Endodermal cell (in vitro differentiated cells): ENCODE measurements around the gene NDUFV2. TPM values are rescaled to one million over a fixed set of nuclear protein-coding genes. Genes with fewer than 3 reads are reported as not detected.
"Not testable (repeated sequence)": the region's sequence is repeated elsewhere in the genome, so short reads cannot be mapped to it uniquely, and the experiment has no call there.

Source experiments
- DNase-seq: peaks from one replicate; pipeline ENCODE4 v3.0.0-alpha.2; 2017
- H3K27ac ChIP-seq: 2 replicates; pipeline ENCODE4 v1.5.1; 2013; ENCODE audit warnings: mild to moderate bottlenecking, low read depth, low read length, moderate library complexity
- H3K27me3 ChIP-seq: 2 replicates; pipeline ENCODE4 v1.6.1; 2013; ENCODE audit warnings: mild to moderate bottlenecking, low read length, moderate library complexity; ENCODE audit not compliant: insufficient read depth, control insufficient read depth, poor library complexity, severe bottlenecking
- H3K36me3 ChIP-seq: 2 replicates; pipeline ENCODE4 v1.7.0; 2013; ENCODE audit warnings: mild to moderate bottlenecking, low read length, moderate library complexity; ENCODE audit not compliant: control insufficient read depth, insufficient read depth
- H3K4me1 ChIP-seq: one replicate; pipeline ENCODE4 v1.7.0; 2013; ENCODE audit warnings: low read length; ENCODE audit not compliant: control insufficient read depth, insufficient read depth
- H3K4me3 ChIP-seq: 2 replicates; pipeline ENCODE4 v1.5.1; 2013; ENCODE audit warnings: mild to moderate bottlenecking, low read length, moderate library complexity
- H3K9ac ChIP-seq: 2 replicates; pipeline ENCODE4 v1.6.1; 2013; ENCODE audit warnings: mild to moderate bottlenecking, low read length, moderate library complexity; ENCODE audit not compliant: poor library complexity, severe bottlenecking; ENCODE audit errors: extremely low read depth
- H3K9me3 ChIP-seq: 2 replicates; pipeline ENCODE4 v1.6.1; 2013; ENCODE audit warnings: mild to moderate bottlenecking, low read length, moderate library complexity; ENCODE audit not compliant: control insufficient read depth
- H3K27ac Mint-ChIP-seq: 2 replicates; pipeline ENCODE4 v1.8.0; 2020; ENCODE audit warnings: mixed read lengths
- H3K27me3 Mint-ChIP-seq: 2 replicates; pipeline ENCODE4 v1.8.0; 2021; ENCODE audit warnings: mild to moderate bottlenecking, mixed read lengths; ENCODE audit not compliant: insufficient read depth
- H3K36me3 Mint-ChIP-seq: 2 replicates; pipeline ENCODE4 v1.8.0; 2020; ENCODE audit warnings: low read depth, mixed read lengths
- H3K4me1 Mint-ChIP-seq: 2 replicates; pipeline ENCODE4 v1.8.0; 2020; ENCODE audit warnings: mixed read lengths
- H3K4me3 Mint-ChIP-seq: 2 replicates; pipeline ENCODE4 v1.8.0; 2020; ENCODE audit warnings: mild to moderate bottlenecking, moderate library complexity, mixed read lengths
- H3K9me3 Mint-ChIP-seq: 2 replicates; pipeline ENCODE4 v1.8.0; 2020; ENCODE audit warnings: mild to moderate bottlenecking, mixed read lengths
- CTCF ChIP-seq: fragments of 200-600 bp; sonication (generic); conservative IDR thresholded peaks from 2 replicates; pipeline ENCODE4 v1.5.0; 2021; ENCODE audit warnings: antibody characterized with exemption, mild to moderate bottlenecking
- WGBS, 2 experiments: methylation state at CpG; one replicate each; pipeline versions ENCODE4 v1.1.5 to v1.1.7; 2013; ENCODE audit warnings: missing lambda C conversion rate in 2 of 2, mixed read lengths in 1 of 2; ENCODE audit not compliant: insufficient coverage in 1 of 2, insufficient read length in 1 of 2; 5-methylcytosine and 5-hydroxymethylcytosine counted together
- total RNA-seq, 2 donors: library from RNA; stranded (reverse); fragmentation: NEBNext Ultra II Directional in 1 of 2; extraction: Animal tissue kit (Norgen Biotek cat#: 25700) in 1 of 2; gene quantifications; 2 replicates in 1 of 2; 3 replicates in 1 of 2; pipeline ENCODE4 v1.2.1, GENCODE V29; 2021

NDUFV2 gene
- total RNA-seq, 2 donors from 2014 or later = 123 to 138 TPM

GRCh38 chr18:9090578-9090977 is 11.9 kb upstream of the NDUFV2 start:
- Histone ChIP-seq H3K27me3 (no peaks in the 10 kb centered on the region), H3K4me3 (no peak overlapping the region), H3K4me1 (no peaks in the 10 kb centered on the region), H3K9ac (no peak overlapping the region), H3K9me3 (no peaks in the 10 kb centered on the region), H3K36me3 (no peaks in the 10 kb centered on the region), H3K27ac (no peak overlapping the region)
- no peak for DNase-seq
- H3K4me3 Mint-ChIP-seq = no peak overlapping the region
- no peak for TF ChIP-seq CTCF
- no peak overlapping the region for H3K27ac Mint-ChIP-seq
- H3K4me1 Mint-ChIP-seq = peaks cover 1% of the 10 kb centered on the region
- 90 to 97% methylated on average over 3 to 5 of the region's 5 CpGs for WGBS, 2 experiments
- no peaks in the 10 kb centered on the region for H3K36me3 Mint-ChIP-seq
- H3K9me3 Mint-ChIP-seq = no peaks in the 10 kb centered on the region
- H3K27me3 Mint-ChIP-seq = no peaks in the 10 kb centered on the region

GRCh38 chr18:9091066-9091476 is 11.4 kb upstream of the NDUFV2 start:
- Histone ChIP-seq H3K27ac (no peak overlapping the region), H3K9ac (no peak overlapping the region), H3K4me1 (no peaks in the 10 kb centered on the region), H3K9me3 (no peaks in the 10 kb centered on the region), H3K27me3 (no peaks in the 10 kb centered on the region), H3K36me3 (no peaks in the 10 kb centered on the region), H3K4me3 (no peak overlapping the region)
- no peaks in the 10 kb centered on the region for H3K9me3 Mint-ChIP-seq
- no peak for DNase-seq
- H3K27ac Mint-ChIP-seq = no peak overlapping the region
- H3K27me3 Mint-ChIP-seq = no peaks in the 10 kb centered on the region
- no peaks in the 10 kb centered on the region for H3K36me3 Mint-ChIP-seq
- H3K4me1 Mint-ChIP-seq = peaks cover 1% of the 10 kb centered on the region
- TF ChIP-seq CTCF = no peak
- H3K4me3 Mint-ChIP-seq = no peak overlapping the region
- WGBS, 2 experiments = 84 to 100% methylated on average over 2 to 4 of the region's 4 CpGs

- 88 to 95% methylated on average over 2 of the region's 2 CpGs for WGBS, 2 experiments
- no peaks in the 10 kb centered on the region for H3K36me3 Mint-ChIP-seq
- H3K4me3 ChIP-seq = no peak overlapping the region
- H3K36me3 ChIP-seq = no peaks in the 10 kb centered on the region
- H3K9ac ChIP-seq = no peak overlapping the region
- H3K4me1 Mint-ChIP-seq = peaks cover 7% of the 10 kb centered on the region
- H3K9me3 ChIP-seq = no peaks in the 10 kb centered on the region
- no peaks in the 10 kb centered on the region for H3K9me3 Mint-ChIP-seq
- TF ChIP-seq CTCF = no peak
- no peak overlapping the region for H3K4me3 Mint-ChIP-seq
- H3K4me1 ChIP-seq = no peaks in the 10 kb centered on the region
- DNase-seq = no peak
- no peak overlapping the region for H3K27ac Mint-ChIP-seq
- no peak overlapping the region for H3K27ac ChIP-seq
- no peaks in the 10 kb centered on the region for H3K27me3 Mint-ChIP-seq
- no peaks in the 10 kb centered on the region for H3K27me3 ChIP-seq
Observed at GRCh38 chr18:9092665-9093064, 9.8 kb upstream of the NDUFV2 start.

GRCh38 chr18:9093109-9093508 is 9.4 kb upstream of the NDUFV2 start:
- not testable (repeated sequence) for H3K4me3 Mint-ChIP-seq, H3K4me1 ChIP-seq, H3K4me1 Mint-ChIP-seq, H3K27me3 ChIP-seq, H3K36me3 ChIP-seq, H3K9ac ChIP-seq, H3K27me3 Mint-ChIP-seq, H3K4me3 ChIP-seq, DNase-seq, H3K9me3 Mint-ChIP-seq, H3K9me3 ChIP-seq, H3K27ac ChIP-seq, H3K27ac Mint-ChIP-seq, H3K36me3 Mint-ChIP-seq
- 88% methylated on average over 3 of the region's 3 CpGs; no CpG with 5 or more reads in 1 of the 2 experiments for WGBS, 2 experiments
